Vagina (tissue), 2 donors: ENCODE measurements around the gene LRRC17.

ENCODE experiments used
- POLR2A ChIP-seq, 2 donors: fragments of 450-650 bp; IDR thresholded peaks; one replicate each; pipeline ENCODE4 v1.6.1; 2017; ENCODE audit warnings: antibody characterized with exemption in 2 of 2, mild to moderate bottlenecking in 2 of 2, moderate library complexity in 2 of 2
- TF ChIP-seq, protein P1 (sequence below), 3 experiments: fragments of 450-650 bp in 2 of 3; fragments of 200-600 bp in 1 of 3; sonication (generic) in 1 of 3; IDR thresholded peaks; one replicate each; pipeline ENCODE4 v1.5.1; 2017 to 2019; ENCODE audit warnings: antibody characterized with exemption in 3 of 3, mild to moderate bottlenecking in 2 of 3, moderate library complexity in 2 of 3

DNA sequence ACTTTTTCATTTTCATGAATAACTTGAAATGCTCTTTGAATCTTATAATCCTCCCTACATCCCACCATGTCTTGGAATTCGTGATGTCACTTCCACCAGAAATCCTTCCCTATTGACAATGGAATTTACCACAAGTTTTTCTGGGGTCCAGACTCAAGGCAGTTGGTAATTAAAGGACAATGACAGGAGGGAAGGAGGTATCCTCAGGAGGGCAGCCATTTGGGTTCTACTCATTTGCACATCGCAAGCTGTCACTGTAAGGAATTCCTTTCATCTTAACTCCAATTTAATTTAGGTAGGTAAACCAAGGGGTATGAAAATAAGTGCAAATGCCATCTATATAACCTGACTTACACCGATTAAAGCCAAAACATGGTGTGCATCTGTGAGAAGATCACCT lies 21.9 kb downstream of the LRRC17 start:
- TF ChIP-seq, protein P1, sequence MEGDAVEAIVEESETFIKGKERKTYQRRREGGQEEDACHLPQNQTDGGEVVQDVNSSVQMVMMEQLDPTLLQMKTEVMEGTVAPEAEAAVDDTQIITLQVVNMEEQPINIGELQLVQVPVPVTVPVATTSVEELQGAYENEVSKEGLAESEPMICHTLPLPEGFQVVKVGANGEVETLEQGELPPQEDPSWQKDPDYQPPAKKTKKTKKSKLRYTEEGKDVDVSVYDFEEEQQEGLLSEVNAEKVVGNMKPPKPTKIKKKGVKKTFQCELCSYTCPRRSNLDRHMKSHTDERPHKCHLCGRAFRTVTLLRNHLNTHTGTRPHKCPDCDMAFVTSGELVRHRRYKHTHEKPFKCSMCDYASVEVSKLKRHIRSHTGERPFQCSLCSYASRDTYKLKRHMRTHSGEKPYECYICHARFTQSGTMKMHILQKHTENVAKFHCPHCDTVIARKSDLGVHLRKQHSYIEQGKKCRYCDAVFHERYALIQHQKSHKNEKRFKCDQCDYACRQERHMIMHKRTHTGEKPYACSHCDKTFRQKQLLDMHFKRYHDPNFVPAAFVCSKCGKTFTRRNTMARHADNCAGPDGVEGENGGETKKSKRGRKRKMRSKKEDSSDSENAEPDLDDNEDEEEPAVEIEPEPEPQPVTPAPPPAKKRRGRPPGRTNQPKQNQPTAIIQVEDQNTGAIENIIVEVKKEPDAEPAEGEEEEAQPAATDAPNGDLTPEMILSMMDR (IDR thresholded peaks at IDR 0.05), result no peak
- TF ChIP-seq POLR2A (IDR thresholded peaks at IDR 0.05), result no peak
